ENCODE data around the gene EPHA6.

The EPHA6 gene

GRCh38 chr3:97680210-97680609, 865.8 kb downstream of the EPHA6 start:
- H3K4me3 ChIP-seq (ENCODE audit: low read depth, low read length), result no peak overlapping the region
- no peak for TF ChIP-seq CTCF (IDR thresholded peaks at IDR 0.05; ENCODE audit: low read depth, low read length)

GRCh38 chr3:97680696-97681095, 866.3 kb downstream of the EPHA6 start:
- H3K4me3 ChIP-seq (ENCODE audit: low read depth, low read length), result no peak overlapping the region
- no peak for TF ChIP-seq CTCF (IDR thresholded peaks at IDR 0.05; ENCODE audit: low read depth, low read length)

- TF ChIP-seq CTCF (IDR thresholded peaks at IDR 0.05; ENCODE audit: low read depth, low read length), result no peak
- no peak overlapping the region for H3K4me3 ChIP-seq (ENCODE audit: low read depth, low read length)
These were observed 870.1 kb downstream of the EPHA6 start for GRCh38 chr3:97684490-97684889.

- no peak overlapping the region for H3K4me3 ChIP-seq (ENCODE audit: low read depth, low read length)
- TF ChIP-seq CTCF (IDR thresholded peaks at IDR 0.05; ENCODE audit: low read depth, low read length), result no peak
These were observed 871.9 kb downstream of the EPHA6 start for GRCh38 chr3:97686258-97686657.

DNA sequence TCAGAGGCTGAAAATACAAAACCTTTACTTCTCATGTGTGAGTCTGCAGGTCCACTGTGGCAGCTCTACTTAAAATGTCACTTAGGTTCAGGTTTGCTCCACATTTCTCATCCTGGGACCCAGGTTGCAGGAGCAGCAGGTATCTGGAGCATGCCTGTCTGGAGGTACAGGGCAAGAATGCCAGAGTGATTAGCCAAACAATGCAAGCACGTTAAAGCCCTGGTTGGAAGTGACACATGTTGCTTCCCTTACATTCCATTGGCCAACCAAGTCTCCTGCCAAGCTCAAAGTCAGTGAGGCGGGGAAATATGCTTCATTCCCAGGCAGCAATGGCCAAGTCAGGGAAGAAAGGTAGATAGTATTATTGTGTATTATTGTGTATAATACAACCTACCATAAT, 873.3 kb downstream of the EPHA6 start:
- no peak for TF ChIP-seq CTCF (IDR thresholded peaks at IDR 0.05; ENCODE audit: low read depth, low read length)
- no peak overlapping the region for H3K4me3 ChIP-seq (ENCODE audit: low read depth, low read length)

DNA sequence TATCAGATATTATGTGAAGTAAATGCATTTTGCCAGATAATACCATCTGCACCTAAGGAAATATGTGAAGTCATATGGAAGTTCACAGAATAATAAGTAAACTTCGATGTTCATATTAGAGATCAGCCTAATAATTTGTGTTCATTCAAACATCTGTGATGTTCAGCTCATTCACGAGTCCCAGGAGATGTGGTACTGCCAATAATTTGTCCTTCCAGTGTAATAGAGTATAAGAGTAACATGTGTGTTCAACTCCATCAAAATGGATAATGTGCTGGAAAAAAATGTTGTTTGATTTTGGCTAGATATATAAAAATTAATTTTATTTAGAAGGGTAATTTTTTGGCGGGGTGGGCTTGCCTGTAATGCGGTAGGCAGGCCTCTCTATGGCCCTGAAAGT, 874.7 kb downstream of the EPHA6 start:
- TF ChIP-seq CTCF (IDR thresholded peaks at IDR 0.05; ENCODE audit: low read depth, low read length), result no peak
- no peak overlapping the region for H3K4me3 ChIP-seq (ENCODE audit: low read depth, low read length)

GRCh38 chr3:97689962-97690361, 875.6 kb downstream of the EPHA6 start:
- no peak overlapping the region for H3K4me3 ChIP-seq (ENCODE audit: low read depth, low read length)
- no peak for TF ChIP-seq CTCF (IDR thresholded peaks at IDR 0.05; ENCODE audit: low read depth, low read length)
